H9 (cell line): ENCODE measurements around the gene AGMAT. TPM values are rescaled to one million over a fixed set of nuclear protein-coding genes. Genes with fewer than 3 reads are reported as not detected.

ENCODE experiments used
- DNase-seq: peaks from one replicate; pipeline ENCODE4 v3.0.0-alpha.2; 2017
- H2AFZ ChIP-seq: one replicate; pipeline ENCODE4 v1.6.1; 2013; ENCODE audit warnings: mild to moderate bottlenecking, low read length, control low read depth, moderate library complexity
- H2AK5ac ChIP-seq: 2 replicates; pipeline ENCODE4 v1.6.1; 2013; ENCODE audit warnings: low read length, control low read depth, mixed read lengths; ENCODE audit not compliant: insufficient read length
- H2BK120ac ChIP-seq: one replicate; pipeline ENCODE4 v1.6.1; 2013; ENCODE audit warnings: low read depth, mild to moderate bottlenecking, low read length, control low read depth, inconsistent platforms; ENCODE audit not compliant: poor library complexity, severe bottlenecking
- H2BK12ac ChIP-seq: 2 replicates; pipeline ENCODE4 v1.6.1; 2013; ENCODE audit warnings: low read length, control low read depth, mixed read lengths, low read depth; ENCODE audit not compliant: insufficient read length
- H2BK15ac ChIP-seq: 2 replicates; pipeline ENCODE4 v1.6.1; 2013; ENCODE audit warnings: low read depth, low read length, control low read depth
- H2BK20ac ChIP-seq: one replicate; pipeline ENCODE4 v1.6.1; 2013; ENCODE audit warnings: low read depth, mild to moderate bottlenecking, low read length, control low read depth, inconsistent platforms; ENCODE audit not compliant: poor library complexity, severe bottlenecking
- H2BK5ac ChIP-seq: 2 replicates; pipeline ENCODE4 v1.6.1; 2013; ENCODE audit warnings: low read length, control low read depth, mixed read lengths; ENCODE audit not compliant: insufficient read length
- H3K14ac ChIP-seq: 2 replicates; pipeline ENCODE4 v1.6.1; 2013; ENCODE audit warnings: low read length, control low read depth; ENCODE audit not compliant: insufficient read depth
- H3K18ac ChIP-seq: 2 replicates; pipeline ENCODE4 v1.6.1; 2013; ENCODE audit warnings: low read depth, mild to moderate bottlenecking, mixed read lengths, low read length, control low read depth; ENCODE audit not compliant: insufficient read length
- H3K23ac ChIP-seq: 2 replicates; pipeline ENCODE4 v1.6.1; 2013; ENCODE audit warnings: low read length, control low read depth, mixed read lengths, low read depth; ENCODE audit not compliant: insufficient read length
- H3K23me2 ChIP-seq: 2 replicates; pipeline ENCODE4 v1.6.1; 2013; ENCODE audit warnings: low read depth, mild to moderate bottlenecking, mixed read lengths, low read length, control low read depth; ENCODE audit not compliant: insufficient read length, poor library complexity, severe bottlenecking
- H3K27ac ChIP-seq: 2 replicates; pipeline ENCODE4 v1.5.1; 2013; ENCODE audit warnings: low read length, control low read depth, mixed read lengths, low read depth; ENCODE audit not compliant: insufficient read length
- H3K27me3 ChIP-seq: 2 replicates; pipeline ENCODE4 v1.6.1; 2013; ENCODE audit warnings: low read length, control low read depth, inconsistent platforms; ENCODE audit not compliant: insufficient read depth
- H3K4ac ChIP-seq: 2 replicates; pipeline ENCODE4 v1.6.1; 2013; ENCODE audit warnings: low read depth, mild to moderate bottlenecking, control low read depth, inconsistent platforms, low read length, moderate library complexity
- H3K4me1 ChIP-seq: 2 replicates; pipeline ENCODE4 v1.6.1; 2013; ENCODE audit warnings: low read length, control low read depth, inconsistent platforms; ENCODE audit not compliant: insufficient read depth
- H3K4me2 ChIP-seq: 2 replicates; pipeline ENCODE4 v1.6.1; 2013; ENCODE audit warnings: low read length, control low read depth, mixed read lengths; ENCODE audit not compliant: insufficient read length, insufficient read depth
- H3K56ac ChIP-seq: 2 replicates; pipeline ENCODE4 v1.6.1; 2013; ENCODE audit warnings: low read depth, mild to moderate bottlenecking, mixed read lengths, low read length, control low read depth; ENCODE audit not compliant: insufficient read length
- H3K79me1 ChIP-seq: 2 replicates; pipeline ENCODE4 v1.6.1; 2013; ENCODE audit warnings: low read depth, mild to moderate bottlenecking, moderate library complexity, low read length, control low read depth, inconsistent platforms; ENCODE audit not compliant: insufficient read depth, poor library complexity, severe bottlenecking
- H3K79me2 ChIP-seq: 2 replicates; pipeline ENCODE4 v1.6.1; 2013; ENCODE audit warnings: low read length, control low read depth, inconsistent platforms; ENCODE audit not compliant: insufficient read depth
- H3K9ac ChIP-seq: 2 replicates; pipeline ENCODE4 v1.6.1; 2013; ENCODE audit warnings: low read length, control low read depth, mixed read lengths; ENCODE audit not compliant: insufficient read length; ENCODE audit errors: extremely low read depth
- H3K9me3 ChIP-seq: one replicate; pipeline ENCODE4 v1.6.1; 2013; ENCODE audit warnings: low read depth, low read length, inconsistent platforms; ENCODE audit not compliant: control insufficient read depth
- H3T11ph ChIP-seq: one replicate; pipeline ENCODE4 v1.6.1; 2013; ENCODE audit warnings: mild to moderate bottlenecking, low read length, control low read depth, inconsistent platforms
- H4K20me1 ChIP-seq: one replicate; pipeline ENCODE4 v1.6.1; 2013; ENCODE audit not compliant: control insufficient read depth, insufficient read length, insufficient read depth
- H4K5ac ChIP-seq: 2 replicates; pipeline ENCODE4 v1.6.1; 2013; ENCODE audit warnings: low read depth, mild to moderate bottlenecking, mixed read lengths, low read length, control low read depth; ENCODE audit not compliant: insufficient read length
- H4K8ac ChIP-seq: replicated peaks from 2 replicates; pipeline ENCODE4 v1.6.1; 2013; ENCODE audit warnings: low read length, control low read depth, mixed read lengths, low read depth; ENCODE audit not compliant: insufficient read length
- H4K91ac ChIP-seq: 2 replicates; pipeline ENCODE4 v1.6.1; 2013; ENCODE audit warnings: low read depth, mild to moderate bottlenecking, moderate library complexity, mixed read lengths, low read length, control low read depth; ENCODE audit not compliant: insufficient read length
- H3K27ac Mint-ChIP-seq, 3 experiments: 2 replicates in 2 of 3; 3 replicates in 1 of 3; pipeline ENCODE4 v1.8.0; 2020 to 2021; ENCODE audit warnings: mixed read lengths in 3 of 3, mild to moderate bottlenecking in 1 of 3, moderate library complexity in 1 of 3
- H3K27me3 Mint-ChIP-seq: 2 replicates; pipeline ENCODE4 v1.8.0; 2021; ENCODE audit warnings: low read depth, mild to moderate bottlenecking, moderate library complexity, mixed read lengths
- H3K36me3 Mint-ChIP-seq, 3 experiments: 2 replicates in 2 of 3; 3 replicates in 1 of 3; pipeline ENCODE4 v1.8.0; 2020 to 2021; ENCODE audit warnings: low read depth in 3 of 3, mixed read lengths in 3 of 3; ENCODE audit not compliant: insufficient read depth in 1 of 3
- H3K4me1 Mint-ChIP-seq, 2 experiments: 2 replicates each; pipeline ENCODE4 v1.8.0; 2020; ENCODE audit warnings: mixed read lengths in 2 of 2
- H3K4me3 Mint-ChIP-seq, 2 experiments: 2 replicates in 1 of 2; 3 replicates in 1 of 2; pipeline ENCODE4 v1.8.0; 2020 to 2021; ENCODE audit warnings: mild to moderate bottlenecking in 2 of 2, mixed read lengths in 2 of 2, moderate library complexity in 1 of 2
- H3K9me3 Mint-ChIP-seq, 2 experiments: 2 replicates in 1 of 2; 3 replicates in 1 of 2; pipeline ENCODE4 v1.8.0; 2020; ENCODE audit warnings: mild to moderate bottlenecking in 2 of 2, mixed read lengths in 2 of 2, moderate library complexity in 1 of 2
- WGBS: extraction: QIAGEN DNeasy Blood & Tissue Kit; methylation state at CpG from one replicate; pipeline ENCODE4 v1.1.7; 2013; ENCODE audit warnings: missing lambda C conversion rate, low lambda C conversion rate, mixed read lengths; ENCODE audit not compliant: insufficient read length; ENCODE audit errors: extremely low coverage; 5-methylcytosine and 5-hydroxymethylcytosine counted together
- total RNA-seq: library from RNA; stranded (reverse); gene quantifications from 2 replicates; pipeline ENCODE4 v1.2.1, GENCODE V29; 2021
- TF ChIP-seq, protein P1 (sequence below): fragments of 200-600 bp; sonication (generic); conservative IDR thresholded peaks from 3 replicates; pipeline ENCODE4 v1.8.0; 2021; ENCODE audit warnings: antibody characterized with exemption, mild to moderate bottlenecking

The AGMAT gene
- total RNA-seq, 1 experiment from 2014 or later: 4.0 TPM

DNA sequence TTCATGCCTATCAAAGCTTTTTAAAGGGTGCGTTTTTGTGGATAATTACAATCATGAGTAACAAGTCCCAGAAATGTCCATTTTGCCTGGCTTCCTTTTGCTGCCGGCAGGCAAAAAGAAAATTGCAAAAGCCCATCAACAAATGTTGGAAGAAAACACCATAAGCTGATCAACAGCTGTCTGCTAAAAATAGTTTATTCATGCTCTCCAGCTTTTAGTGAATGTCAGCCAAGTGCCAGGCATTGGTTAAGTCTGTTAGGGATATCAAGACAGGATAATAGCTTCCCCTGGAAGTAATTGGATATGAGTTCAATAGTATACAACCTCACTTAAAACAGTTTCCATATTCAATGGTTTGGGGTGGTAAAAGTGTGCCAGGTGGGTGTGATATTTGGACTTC is 13.6 kb upstream of the AGMAT start:
- WGBS: no CpG with 5 or more reads among the region's 2 CpGs
- no peak overlapping the region for H2AK5ac ChIP-seq
- H3K27me3 Mint-ChIP-seq: peaks cover 11% of the 10 kb centered on the region; the same call in 1 of the 2 replicates
- no peak overlapping the region for H4K8ac ChIP-seq
- no peak overlapping the region for H2BK12ac ChIP-seq
- no peaks in the 10 kb centered on the region for H3K36me3 Mint-ChIP-seq
- H3K4me2 ChIP-seq: no peak overlapping the region
- H3K9me3 ChIP-seq: no peaks in the 10 kb centered on the region
- H3T11ph ChIP-seq: no peak overlapping the region
- no peaks in the 10 kb centered on the region; the same call in 1 of the 2 replicates for H3K4me1 ChIP-seq
- no peak overlapping the region for H3K56ac ChIP-seq
- no peak overlapping the region for H3K23ac ChIP-seq
- H3K9me3 Mint-ChIP-seq: no peaks in the 10 kb centered on the region
- no peaks in the 10 kb centered on the region; the same call in 1 of the 2 replicates for H3K27me3 ChIP-seq
- H3K18ac ChIP-seq: no peak overlapping the region
- H3K79me1 ChIP-seq: no peaks in the 10 kb centered on the region
- no peak overlapping the region for H4K5ac ChIP-seq
- no peak overlapping the region for H3K9ac ChIP-seq
- no peak overlapping the region for H3K4ac ChIP-seq
- H3K4me3 Mint-ChIP-seq: no peak overlapping the region
- H4K20me1 ChIP-seq: no peaks in the 10 kb centered on the region
- TF ChIP-seq, protein P1, sequence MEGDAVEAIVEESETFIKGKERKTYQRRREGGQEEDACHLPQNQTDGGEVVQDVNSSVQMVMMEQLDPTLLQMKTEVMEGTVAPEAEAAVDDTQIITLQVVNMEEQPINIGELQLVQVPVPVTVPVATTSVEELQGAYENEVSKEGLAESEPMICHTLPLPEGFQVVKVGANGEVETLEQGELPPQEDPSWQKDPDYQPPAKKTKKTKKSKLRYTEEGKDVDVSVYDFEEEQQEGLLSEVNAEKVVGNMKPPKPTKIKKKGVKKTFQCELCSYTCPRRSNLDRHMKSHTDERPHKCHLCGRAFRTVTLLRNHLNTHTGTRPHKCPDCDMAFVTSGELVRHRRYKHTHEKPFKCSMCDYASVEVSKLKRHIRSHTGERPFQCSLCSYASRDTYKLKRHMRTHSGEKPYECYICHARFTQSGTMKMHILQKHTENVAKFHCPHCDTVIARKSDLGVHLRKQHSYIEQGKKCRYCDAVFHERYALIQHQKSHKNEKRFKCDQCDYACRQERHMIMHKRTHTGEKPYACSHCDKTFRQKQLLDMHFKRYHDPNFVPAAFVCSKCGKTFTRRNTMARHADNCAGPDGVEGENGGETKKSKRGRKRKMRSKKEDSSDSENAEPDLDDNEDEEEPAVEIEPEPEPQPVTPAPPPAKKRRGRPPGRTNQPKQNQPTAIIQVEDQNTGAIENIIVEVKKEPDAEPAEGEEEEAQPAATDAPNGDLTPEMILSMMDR: no peak
- no peak overlapping the region for H2BK15ac ChIP-seq
- no peak overlapping the region for H4K91ac ChIP-seq
- H2AFZ ChIP-seq: no peak overlapping the region
- peaks cover 5% of the 10 kb centered on the region for H3K23me2 ChIP-seq
- H2BK20ac ChIP-seq: no peak overlapping the region
- no peak for DNase-seq
- no peak overlapping the region for H2BK120ac ChIP-seq
- H3K14ac ChIP-seq: no peak overlapping the region
- H3K79me2 ChIP-seq: no peaks in the 10 kb centered on the region
- no peak overlapping the region for H3K27ac Mint-ChIP-seq
- no peak overlapping the region for H2BK5ac ChIP-seq
- peaks cover 8 to 15% of the 10 kb centered on the region in 2 experiments for H3K4me1 Mint-ChIP-seq
- no peak overlapping the region for H3K27ac ChIP-seq
